Cardiac muscle cell (in vitro differentiated cells and primary cell): Measurements from ENCODE around the gene VGLL4. TPM values are rescaled to one million over a fixed set of nuclear protein-coding genes. Genes with fewer than 3 reads are reported as not detected.

Experiments used
- DNase-seq, 2 donors: peaks; one replicate each; pipeline versions ENCODE4 v3.0.0 to v3.0.0-alpha.2; 2010 to 2017; ENCODE audit warnings: low read depth in 1 of 2, low spot score in 1 of 2
- H3K27ac ChIP-seq: fragments of 200-600 bp; sonication (generic); 2 replicates; pipeline ENCODE4 v1.5.1; 2016
- H3K27me3 ChIP-seq: fragments of 200-600 bp; sonication (generic); 2 replicates; pipeline ENCODE4 v1.6.0; 2016; ENCODE audit warnings: control low read depth
- H3K36me3 ChIP-seq: fragments of 200-600 bp; sonication (generic); 2 replicates; pipeline ENCODE4 v1.5.1; 2016; ENCODE audit warnings: control low read depth
- H3K4me1 ChIP-seq: fragments of 200-600 bp; sonication (generic); 2 replicates; pipeline ENCODE4 v1.8.1; 2017; ENCODE audit warnings: low read depth, mild to moderate bottlenecking, mixed run types
- H3K4me3 ChIP-seq: fragments of 200-600 bp; sonication (generic); 2 replicates; pipeline ENCODE4 v1.5.1; 2016; ENCODE audit warnings: mild to moderate bottlenecking
- H3K9me3 ChIP-seq: fragments of 200-600 bp; sonication (generic); 2 replicates; pipeline ENCODE4 v1.5.1; 2017; ENCODE audit warnings: low read depth, mild to moderate bottlenecking, control low read depth
- polyA plus RNA-seq: library from polyadenylated mRNA; unstranded; fragments of >200 nt; fragmentation: Nextera tagmentation; extraction: Ambion mirVana; gene quantifications from 2 replicates; pipeline ENCODE4 v1.2.1, GENCODE V29; 2016
- total RNA-seq: library from RNA; depleted of rRNA; stranded (reverse); fragments of >200 nt; gene quantifications from 2 replicates; pipeline ENCODE4 v1.2.3, GENCODE V29; 2016
- TF ChIP-seq, protein P1 (sequence below): IDR thresholded peaks from 2 replicates; pipeline ENCODE4 v1.5.1; 2012; ENCODE audit warnings: low read depth, mild to moderate bottlenecking, low read length

Gene VGLL4
- total and polyA plus RNA-seq, 2 experiments from 2014 or later: 62.9 to 147 TPM

DNA sequence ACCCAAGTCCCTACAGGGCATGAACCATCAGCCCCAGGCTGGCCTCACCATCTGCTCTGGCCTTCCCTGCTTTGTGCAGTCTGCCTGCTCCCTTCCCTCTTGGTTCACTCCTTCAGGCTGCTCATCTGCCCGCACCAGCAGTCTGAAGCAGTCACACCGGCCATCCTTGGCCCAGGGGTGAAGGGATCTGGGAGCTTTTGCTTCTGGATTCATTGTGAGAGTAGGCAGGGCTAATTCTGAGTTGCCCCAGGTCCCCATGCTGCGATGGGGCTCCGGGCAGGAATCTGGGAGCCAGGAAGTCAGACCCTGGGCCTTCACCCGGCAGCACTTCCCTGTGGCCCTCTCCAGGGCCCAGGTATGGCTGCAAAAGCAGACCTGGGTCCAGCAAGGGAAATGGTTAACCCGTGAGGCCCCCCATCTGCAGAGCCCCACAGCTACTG is 99.7 kb downstream of the VGLL4 start:
- no peaks in the 10 kb centered on the region for H3K36me3 ChIP-seq
- H3K27me3 ChIP-seq: no peaks in the 10 kb centered on the region
- TF ChIP-seq, protein P1, sequence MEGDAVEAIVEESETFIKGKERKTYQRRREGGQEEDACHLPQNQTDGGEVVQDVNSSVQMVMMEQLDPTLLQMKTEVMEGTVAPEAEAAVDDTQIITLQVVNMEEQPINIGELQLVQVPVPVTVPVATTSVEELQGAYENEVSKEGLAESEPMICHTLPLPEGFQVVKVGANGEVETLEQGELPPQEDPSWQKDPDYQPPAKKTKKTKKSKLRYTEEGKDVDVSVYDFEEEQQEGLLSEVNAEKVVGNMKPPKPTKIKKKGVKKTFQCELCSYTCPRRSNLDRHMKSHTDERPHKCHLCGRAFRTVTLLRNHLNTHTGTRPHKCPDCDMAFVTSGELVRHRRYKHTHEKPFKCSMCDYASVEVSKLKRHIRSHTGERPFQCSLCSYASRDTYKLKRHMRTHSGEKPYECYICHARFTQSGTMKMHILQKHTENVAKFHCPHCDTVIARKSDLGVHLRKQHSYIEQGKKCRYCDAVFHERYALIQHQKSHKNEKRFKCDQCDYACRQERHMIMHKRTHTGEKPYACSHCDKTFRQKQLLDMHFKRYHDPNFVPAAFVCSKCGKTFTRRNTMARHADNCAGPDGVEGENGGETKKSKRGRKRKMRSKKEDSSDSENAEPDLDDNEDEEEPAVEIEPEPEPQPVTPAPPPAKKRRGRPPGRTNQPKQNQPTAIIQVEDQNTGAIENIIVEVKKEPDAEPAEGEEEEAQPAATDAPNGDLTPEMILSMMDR: no peak
- peaks cover 21% of the 10 kb centered on the region for H3K4me1 ChIP-seq
- H3K27ac ChIP-seq: peak overlapping the region; percentile 69
- no peak for DNase-seq
- no peaks in the 10 kb centered on the region for H3K9me3 ChIP-seq
- H3K4me3 ChIP-seq: no peak overlapping the region

DNA sequence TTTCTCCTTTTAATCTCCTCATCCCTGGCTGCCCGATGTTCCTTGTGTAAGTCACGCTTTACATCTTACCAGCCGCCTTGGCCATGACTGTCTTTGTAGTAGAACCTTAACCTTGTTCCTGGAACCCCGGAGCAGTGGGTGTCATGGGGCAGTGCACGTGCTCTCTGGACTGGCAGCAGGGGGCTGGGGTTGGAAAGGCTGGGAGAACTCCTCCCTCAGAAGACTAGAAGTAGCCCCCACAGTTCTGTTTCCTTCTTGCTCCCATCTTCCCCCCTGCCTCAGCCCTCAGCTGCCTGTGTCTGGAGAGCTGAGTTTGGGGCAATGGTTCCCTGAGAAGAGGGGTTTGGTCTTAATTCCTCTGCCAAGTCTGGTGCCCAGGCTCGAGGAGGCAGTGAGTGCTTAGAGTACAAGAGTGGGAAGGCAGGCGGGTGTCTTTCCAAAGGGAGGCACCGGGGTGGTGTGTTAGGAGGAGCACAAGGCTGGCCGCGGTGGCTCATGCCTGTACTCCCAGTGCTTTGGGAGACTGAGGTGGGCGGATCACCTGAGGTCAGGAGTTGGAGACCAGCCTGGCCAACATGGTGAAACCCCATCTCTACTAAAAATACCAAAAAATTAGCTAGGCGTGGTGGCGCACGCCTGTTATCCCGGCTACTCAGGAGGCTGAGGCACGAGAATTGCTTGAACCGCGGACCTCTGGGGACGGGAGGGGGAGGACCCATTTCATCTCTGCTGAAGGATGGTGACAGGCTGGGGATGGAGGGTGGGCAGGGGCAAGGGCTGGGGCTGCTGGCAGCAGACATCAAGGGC is 100.4 kb downstream of the VGLL4 start:
- DNase-seq: no peak
- peaks cover 21% of the 10 kb centered on the region for H3K4me1 ChIP-seq
- no peaks in the 10 kb centered on the region for H3K27me3 ChIP-seq
- no peaks in the 10 kb centered on the region for H3K36me3 ChIP-seq
- H3K9me3 ChIP-seq: no peaks in the 10 kb centered on the region
- H3K4me3 ChIP-seq: no peak overlapping the region
- H3K27ac ChIP-seq: peak overlapping the region; percentile 69
- TF ChIP-seq, protein P1: no peak

DNA sequence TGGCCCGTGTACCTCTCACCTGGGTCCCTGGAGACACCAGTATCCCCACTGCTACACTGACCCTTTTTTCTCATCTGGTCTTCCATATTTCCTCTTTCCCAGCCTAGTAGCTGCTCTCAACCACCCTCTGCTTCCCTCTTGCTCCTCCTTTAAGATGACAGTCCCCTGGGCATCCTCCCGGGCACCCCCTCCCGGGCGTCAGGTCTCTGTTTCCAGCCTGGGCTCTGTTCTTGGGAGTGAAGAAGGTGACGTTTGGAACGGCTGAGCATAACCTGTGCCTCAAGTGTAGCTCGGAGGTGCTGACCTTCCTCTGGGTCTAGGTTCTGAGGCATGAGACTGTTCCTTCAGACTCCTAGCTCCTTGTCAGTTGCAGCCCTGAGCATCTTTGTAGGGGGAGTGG is 101.2 kb downstream of the VGLL4 start:
- H3K9me3 ChIP-seq: no peaks in the 10 kb centered on the region
- TF ChIP-seq, protein P1: no peak

DNA sequence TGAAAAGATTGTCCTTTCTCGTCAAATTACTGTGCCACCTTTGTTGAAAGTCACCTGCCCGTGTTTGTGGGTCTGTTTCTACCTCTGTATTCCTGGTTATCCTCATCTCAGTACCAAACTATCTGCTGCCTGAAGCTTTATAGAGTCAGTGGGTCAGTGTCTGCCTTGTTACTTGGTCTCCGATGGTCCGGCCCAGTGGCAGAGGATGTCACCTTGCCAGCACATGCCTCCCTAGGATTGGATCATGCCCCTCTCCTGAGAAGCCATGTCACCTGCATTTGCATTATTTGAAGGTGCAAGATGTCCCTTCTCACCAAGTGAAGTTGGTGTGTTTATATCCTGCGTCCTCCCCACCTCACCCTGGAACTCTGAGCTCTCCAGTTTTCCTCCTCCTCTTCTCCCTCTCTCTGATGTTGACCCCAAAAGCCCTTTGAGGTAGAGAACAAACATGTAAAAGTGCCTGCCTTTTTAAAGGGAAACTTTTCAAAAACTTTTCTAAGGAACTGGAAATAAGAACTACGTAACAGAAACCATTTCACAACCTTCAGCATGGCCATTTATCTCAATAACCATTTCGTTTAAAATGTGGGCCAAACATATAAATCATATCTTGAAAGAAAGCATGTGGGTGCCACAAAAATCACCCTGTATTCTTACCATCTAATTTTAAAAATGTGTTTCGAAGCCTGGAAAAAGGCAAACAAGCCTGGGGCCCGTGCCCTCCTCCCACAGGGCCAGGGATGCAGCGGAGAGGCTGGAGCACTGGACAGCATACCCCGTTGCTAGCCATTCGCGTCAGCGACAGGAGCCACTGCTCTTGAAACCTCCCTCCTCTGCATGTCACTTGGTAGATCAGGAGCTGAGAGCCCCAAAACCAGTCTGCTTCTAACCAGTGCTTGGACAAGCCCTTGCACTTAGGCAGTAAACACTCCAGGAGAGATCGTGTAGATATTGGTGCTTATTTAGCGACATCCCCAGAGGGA is 102.1 kb downstream of the VGLL4 start:
- Histone ChIP-seq H3K9me3 (no peaks in the 10 kb centered on the region), H3K27me3 (no peaks in the 10 kb centered on the region), H3K27ac (peak overlapping the region; percentile 26), H3K4me3 (no peak overlapping the region), H3K36me3 (no peaks in the 10 kb centered on the region), H3K4me1 (peaks cover 21% of the 10 kb centered on the region)
- peak in 1 of 2 donors; percentile 24 for DNase-seq
- TF ChIP-seq, protein P1: no peak

More for the DNA sequence above, 101.2 kb downstream of the VGLL4 start:
- Histone ChIP-seq H3K27ac (peak overlapping the region; percentile 26), H3K4me3 (no peak overlapping the region), H3K27me3 (no peaks in the 10 kb centered on the region), H3K4me1 (peaks cover 21% of the 10 kb centered on the region), H3K36me3 (no peaks in the 10 kb centered on the region)
- no peak for DNase-seq

DNA sequence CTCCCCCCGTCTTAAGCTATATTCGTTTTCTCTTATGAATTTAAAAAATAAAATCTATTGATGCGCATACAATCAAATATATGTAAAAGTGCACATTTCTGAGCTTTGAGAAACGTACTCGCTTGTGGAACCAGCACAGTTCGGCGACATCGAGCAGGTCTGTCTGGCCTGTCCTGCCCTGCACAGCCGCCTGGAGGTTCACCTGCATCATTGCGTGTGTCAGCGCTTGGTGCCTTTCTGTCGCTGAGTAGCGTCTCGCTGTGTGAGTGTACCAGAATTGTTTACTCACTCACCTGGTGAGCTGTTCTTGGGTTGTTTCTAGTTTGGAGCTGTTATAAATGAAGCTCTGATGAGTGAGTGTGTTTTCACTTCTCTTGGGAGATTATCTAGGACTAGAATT is 104.0 kb downstream of the VGLL4 start:
- TF ChIP-seq, protein P1: no peak
- H3K4me3 ChIP-seq: no peak overlapping the region
- no peak for DNase-seq
- no peak overlapping the region for H3K27ac ChIP-seq
- no peaks in the 10 kb centered on the region for H3K9me3 ChIP-seq
- no peaks in the 10 kb centered on the region for H3K27me3 ChIP-seq
- H3K36me3 ChIP-seq: no peaks in the 10 kb centered on the region
- peaks cover 31% of the 10 kb centered on the region for H3K4me1 ChIP-seq
